Skeletal muscle tissue (tissue), 4 donors: ENCODE measurements around the gene PARD3B. TPM values are rescaled to one million over a fixed set of nuclear protein-coding genes. Genes with fewer than 3 reads are reported as not detected.

Experiments used
- H3K27ac ChIP-seq: one replicate; pipeline ENCODE4 v1.7.0; 2013; ENCODE audit warnings: mild to moderate bottlenecking, low read depth, low read length, inconsistent platforms
- H3K27me3 ChIP-seq, 3 donors: one replicate each; pipeline ENCODE4 v1.7.0; 2013; ENCODE audit warnings: low read length in 3 of 3; ENCODE audit not compliant: control insufficient read depth in 3 of 3, insufficient read depth in 3 of 3
- H3K36me3 ChIP-seq, 3 donors: one replicate each; pipeline ENCODE4 v1.7.0; 2013; ENCODE audit warnings: low read length in 3 of 3; ENCODE audit not compliant: control insufficient read depth in 3 of 3, insufficient read depth in 3 of 3
- H3K4me1 ChIP-seq, 3 donors: one replicate each; pipeline ENCODE4 v1.7.0; 2013; ENCODE audit warnings: low read length in 3 of 3, mild to moderate bottlenecking in 3 of 3; ENCODE audit not compliant: control insufficient read depth in 3 of 3, insufficient read depth in 3 of 3
- H3K4me3 ChIP-seq, 3 donors: one replicate each; pipeline ENCODE4 v1.7.0; 2013; ENCODE audit warnings: low read length in 3 of 3
- H3K9ac ChIP-seq, 3 donors: one replicate each; pipeline ENCODE4 v1.7.0; 2013; ENCODE audit warnings: low read length in 3 of 3, mild to moderate bottlenecking in 3 of 3, moderate library complexity in 2 of 3, low read depth in 1 of 3
- H3K9me3 ChIP-seq, 3 donors: one replicate each; pipeline ENCODE4 v1.7.0; 2013; ENCODE audit warnings: low read length in 3 of 3; ENCODE audit not compliant: control insufficient read depth in 3 of 3
- total RNA-seq: library from RNA; depleted of rRNA; stranded (reverse); fragments of >200 nt; gene quantifications from one replicate; pipeline ENCODE4 v1.2.3, GENCODE V29; 2014
- donor health status: Osteomylitis.

Gene PARD3B
- total RNA-seq, 1 donor from 2014 or later: 19.8 TPM

DNA sequence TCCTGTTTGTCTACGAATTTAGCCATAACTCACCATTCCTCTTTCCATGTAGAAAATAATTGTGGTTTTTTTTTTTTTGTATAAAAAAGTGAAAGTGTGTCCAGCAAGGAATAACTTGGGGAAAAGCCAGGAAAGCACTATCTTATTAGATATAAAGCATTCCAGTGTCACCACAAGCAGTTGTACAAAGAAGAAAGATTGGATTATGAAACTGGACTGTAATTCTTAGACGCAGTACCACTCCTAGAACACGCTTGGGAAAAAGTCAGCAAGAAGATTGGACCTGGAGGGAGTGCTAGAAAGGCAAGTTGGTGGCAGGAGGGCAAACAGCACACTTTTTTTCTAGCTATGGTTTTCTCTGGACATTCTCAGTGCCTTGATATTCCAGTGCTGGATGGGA lies 186.7 kb downstream of the PARD3B start:
- Histone ChIP-seq H3K36me3 (no peaks in the 10 kb centered on the region), H3K27ac (no peak overlapping the region), H3K4me3 (no peak overlapping the region), H3K9me3 (no peaks in the 10 kb centered on the region), H3K4me1 (no peaks in the 10 kb centered on the region), H3K27me3 (no peaks in the 10 kb centered on the region), H3K9ac (no peak overlapping the region)

DNA sequence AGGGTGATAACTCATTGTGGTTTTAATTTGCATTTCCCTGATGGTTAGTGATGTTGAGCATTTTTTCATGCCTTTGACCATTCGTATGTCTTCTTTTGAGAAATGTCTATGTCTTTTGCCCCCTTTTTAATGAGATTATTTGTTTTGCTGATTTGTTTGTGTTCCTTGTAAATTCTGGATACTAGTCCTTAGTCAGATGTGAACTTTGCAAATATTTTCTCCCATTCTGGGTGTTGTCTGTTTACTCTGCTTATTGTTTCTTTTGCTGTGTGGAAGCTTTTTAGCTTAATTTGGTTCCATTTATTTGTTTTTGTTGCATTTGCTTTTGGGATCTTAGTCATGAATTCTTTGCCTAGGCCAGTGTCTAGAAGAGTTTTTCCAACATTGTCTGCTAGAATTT lies 192.0 kb downstream of the PARD3B start:
- no peak overlapping the region for H3K27ac ChIP-seq
- H3K27me3 ChIP-seq: no peaks in the 10 kb centered on the region
- H3K9ac ChIP-seq: no peak overlapping the region
- no peak overlapping the region for H3K4me3 ChIP-seq
- no peaks in the 10 kb centered on the region for H3K4me1 ChIP-seq
- no peaks in the 10 kb centered on the region for H3K36me3 ChIP-seq
- peaks cover 0 to 4% (median 0%) of the 10 kb centered on the region in 3 donors for H3K9me3 ChIP-seq

DNA sequence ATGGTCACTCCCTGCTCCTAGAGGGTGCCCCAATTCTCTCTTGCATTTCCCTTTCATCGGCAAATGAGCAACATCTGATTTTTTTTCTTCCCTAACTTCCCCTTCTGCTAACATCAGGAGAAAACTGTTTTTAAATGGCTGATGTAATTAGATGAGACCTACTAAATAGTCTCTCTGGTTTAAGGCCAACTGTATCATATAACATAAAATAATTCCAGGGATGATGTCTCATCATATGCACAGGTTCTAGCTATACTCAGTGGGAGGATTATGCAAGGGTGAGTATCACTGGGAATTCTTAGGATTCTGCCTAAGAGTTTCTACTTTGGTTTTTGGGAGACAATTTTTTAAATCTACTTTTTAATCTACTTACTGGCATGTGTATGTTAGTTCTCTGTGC lies 193.4 kb downstream of the PARD3B start:
- Histone ChIP-seq H3K4me3 (no peak overlapping the region), H3K9ac (no peak overlapping the region), H3K36me3 (no peaks in the 10 kb centered on the region), H3K27ac (no peak overlapping the region), H3K27me3 (no peaks in the 10 kb centered on the region), H3K4me1 (no peaks in the 10 kb centered on the region), H3K9me3 (peaks cover 0 to 4% (median 0%) of the 10 kb centered on the region in 3 donors)

DNA sequence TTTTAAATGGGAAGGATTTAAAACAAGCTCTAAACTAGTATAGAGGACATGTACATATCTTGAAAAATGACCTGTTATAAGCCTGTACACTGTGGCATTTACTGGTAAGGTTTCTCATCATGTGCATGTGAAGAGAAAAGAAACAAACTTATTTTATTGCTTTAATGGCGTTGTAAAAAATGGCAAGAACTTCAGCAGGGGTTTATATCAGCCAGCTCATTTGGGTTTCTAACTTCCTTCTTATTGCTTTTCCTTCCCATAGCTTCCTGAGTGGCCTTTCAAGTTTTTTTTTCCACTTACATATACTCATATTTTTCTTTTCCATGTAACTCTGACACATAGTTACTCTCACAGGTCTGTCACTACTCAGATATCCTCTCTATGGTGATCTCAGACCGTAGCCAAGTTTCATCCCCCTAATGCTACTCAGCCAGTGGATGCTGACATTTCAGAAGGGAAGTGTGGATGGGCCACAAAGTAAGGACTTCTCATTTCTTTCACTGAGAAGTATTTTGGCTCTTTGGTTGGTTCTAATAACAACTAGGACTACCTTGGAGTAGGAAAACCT lies 198.2 kb downstream of the PARD3B start:
- no peaks in the 10 kb centered on the region for H3K9me3 ChIP-seq

DNA sequence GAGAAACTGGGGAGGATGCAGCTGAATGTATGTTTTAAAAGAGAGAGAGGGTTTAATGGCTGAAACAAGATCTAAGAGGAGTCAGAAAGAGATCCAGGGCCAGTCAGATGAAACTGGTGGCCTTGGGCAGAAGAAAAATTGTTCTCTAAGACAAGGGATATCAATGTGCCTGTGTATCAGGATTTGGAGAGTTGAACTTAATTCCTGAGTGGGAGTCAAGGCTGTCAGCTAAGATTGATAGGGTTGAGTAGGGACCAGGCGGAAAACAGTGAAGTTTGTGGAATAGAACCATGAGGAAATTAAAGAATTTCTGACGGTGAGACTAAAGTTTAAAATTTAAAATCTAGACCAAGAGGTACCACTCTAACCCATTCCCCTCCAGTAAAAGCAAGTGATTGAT lies 199.2 kb downstream of the PARD3B start:
- Histone ChIP-seq H3K4me3 (no peak overlapping the region), H3K36me3 (no peaks in the 10 kb centered on the region), H3K9ac (no peak overlapping the region), H3K9me3 (no peaks in the 10 kb centered on the region), H3K27me3 (no peaks in the 10 kb centered on the region), H3K4me1 (no peaks in the 10 kb centered on the region), H3K27ac (no peak overlapping the region)

More for the DNA sequence above, 198.2 kb downstream of the PARD3B start:
- Histone ChIP-seq H3K27me3 (no peaks in the 10 kb centered on the region), H3K4me3 (no peak overlapping the region), H3K4me1 (no peaks in the 10 kb centered on the region), H3K9ac (no peak overlapping the region), H3K27ac (no peak overlapping the region), H3K36me3 (no peaks in the 10 kb centered on the region)

DNA sequence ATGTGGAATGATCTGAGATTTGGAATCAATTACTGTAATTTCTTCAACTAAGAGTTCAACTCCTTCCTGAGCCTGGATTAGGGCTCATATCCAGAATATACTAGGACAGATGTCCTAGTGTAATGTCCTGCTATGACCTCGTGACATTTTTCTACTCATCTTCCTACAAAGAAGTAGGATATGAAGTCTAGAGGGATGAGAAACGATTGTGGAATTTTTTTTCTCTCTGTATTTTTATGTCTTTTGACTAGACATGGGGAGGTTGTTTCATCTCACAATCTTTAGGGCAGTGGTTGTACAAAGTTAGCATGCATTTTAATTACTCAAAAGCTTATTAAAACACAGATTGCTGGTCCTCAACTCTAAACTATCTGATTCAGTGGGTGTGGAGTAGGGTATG lies 203.0 kb downstream of the PARD3B start:
- H3K27ac ChIP-seq: no peak overlapping the region
- H3K9ac ChIP-seq: no peak overlapping the region

DNA sequence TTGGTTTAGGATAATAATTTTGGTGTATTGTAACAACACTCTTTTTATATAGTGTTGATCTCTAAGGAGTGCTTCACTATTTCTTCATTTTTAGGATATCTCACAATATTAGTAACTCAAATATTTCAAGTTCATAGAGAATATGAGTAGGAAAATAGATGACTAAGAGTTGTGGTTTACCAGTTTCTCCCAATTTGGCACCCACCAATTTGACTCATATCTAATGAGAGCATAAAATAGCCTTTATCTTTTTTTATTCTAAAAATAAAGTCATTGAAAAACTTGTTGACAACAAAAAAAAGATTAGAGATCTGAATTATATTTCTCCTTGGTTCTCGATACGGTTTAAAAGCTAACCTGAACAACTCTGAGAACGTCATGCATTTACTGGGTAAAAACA lies 204.0 kb downstream of the PARD3B start:
- H3K27ac ChIP-seq: no peak overlapping the region
- H3K4me1 ChIP-seq: no peaks in the 10 kb centered on the region
- no peak overlapping the region for H3K9ac ChIP-seq
- H3K36me3 ChIP-seq: no peaks in the 10 kb centered on the region
- no peaks in the 10 kb centered on the region for H3K9me3 ChIP-seq
- H3K4me3 ChIP-seq: no peak overlapping the region
- H3K27me3 ChIP-seq: no peaks in the 10 kb centered on the region

More for the DNA sequence above, 203.0 kb downstream of the PARD3B start:
- Histone ChIP-seq H3K4me3 (no peak overlapping the region), H3K27me3 (no peaks in the 10 kb centered on the region), H3K36me3 (no peaks in the 10 kb centered on the region), H3K4me1 (no peaks in the 10 kb centered on the region), H3K9me3 (no peaks in the 10 kb centered on the region)

DNA sequence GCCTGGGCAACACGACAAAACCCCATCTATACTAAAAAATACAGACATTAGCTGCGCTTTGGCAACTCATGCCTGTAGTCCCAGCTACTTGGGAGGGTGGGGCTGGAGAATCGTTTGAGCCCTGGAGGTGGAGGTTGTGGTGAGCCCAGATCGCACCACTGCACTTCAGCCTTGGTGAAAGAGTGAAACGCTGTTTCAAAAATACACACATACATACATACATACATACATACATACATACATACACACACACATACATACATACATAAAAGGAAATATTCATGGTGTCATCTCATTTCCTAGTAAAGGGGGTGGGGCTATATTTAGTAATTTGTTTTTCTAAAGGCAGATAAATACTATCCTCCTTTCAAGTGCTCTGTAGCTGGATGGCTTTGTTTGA lies 205.1 kb downstream of the PARD3B start:
- H3K4me1 ChIP-seq: no peaks in the 10 kb centered on the region
- no peaks in the 10 kb centered on the region for H3K9me3 ChIP-seq
- H3K27ac ChIP-seq: no peak overlapping the region
- H3K27me3 ChIP-seq: no peaks in the 10 kb centered on the region
- no peaks in the 10 kb centered on the region for H3K36me3 ChIP-seq
- H3K4me3 ChIP-seq: no peak overlapping the region
- no peak overlapping the region for H3K9ac ChIP-seq

DNA sequence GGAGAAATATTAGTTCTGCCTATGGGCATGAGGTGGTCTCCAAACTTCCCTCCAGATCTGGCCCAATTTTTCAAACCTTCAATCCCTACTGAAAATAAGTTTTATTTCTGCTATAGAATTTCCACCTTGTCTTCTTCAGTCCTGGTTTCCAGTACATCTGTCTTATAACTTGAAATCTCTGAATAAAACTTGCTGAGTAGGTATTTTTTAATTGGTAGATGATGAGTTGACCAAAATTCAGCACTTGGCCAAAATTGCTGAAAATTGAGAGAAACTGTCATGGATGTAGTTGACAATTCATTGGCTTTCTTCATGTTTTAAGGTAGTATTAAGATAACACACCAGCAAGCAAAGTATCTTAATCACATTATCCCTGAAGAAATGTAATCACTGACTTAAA lies 206.2 kb downstream of the PARD3B start:
- no peaks in the 10 kb centered on the region for H3K36me3 ChIP-seq
- no peak overlapping the region for H3K9ac ChIP-seq
- H3K9me3 ChIP-seq: no peaks in the 10 kb centered on the region
- H3K4me3 ChIP-seq: no peak overlapping the region
- H3K27me3 ChIP-seq: no peaks in the 10 kb centered on the region
- H3K4me1 ChIP-seq: no peaks in the 10 kb centered on the region
- no peak overlapping the region for H3K27ac ChIP-seq

DNA sequence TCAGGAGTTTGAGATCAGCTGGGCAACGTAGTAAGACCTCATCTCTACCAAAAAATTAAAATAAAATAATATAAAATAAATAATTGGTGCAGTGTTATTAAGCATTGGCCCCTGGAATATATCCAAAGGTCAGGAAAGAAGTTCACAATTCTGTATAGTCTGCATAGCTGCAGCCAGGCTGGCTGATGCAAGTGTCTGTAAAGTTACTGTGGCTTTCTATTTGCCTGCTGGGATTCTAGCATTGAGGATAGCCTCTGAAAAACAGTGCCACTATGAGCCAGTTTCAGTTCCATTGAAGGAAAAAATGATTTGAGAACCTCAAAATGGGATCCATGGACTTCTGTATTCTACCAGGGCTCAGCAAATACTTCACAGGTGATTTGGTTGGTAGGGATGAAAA lies 208.6 kb downstream of the PARD3B start:
- no peak overlapping the region for H3K4me3 ChIP-seq
- H3K27me3 ChIP-seq: no peaks in the 10 kb centered on the region
- no peaks in the 10 kb centered on the region for H3K36me3 ChIP-seq

DNA sequence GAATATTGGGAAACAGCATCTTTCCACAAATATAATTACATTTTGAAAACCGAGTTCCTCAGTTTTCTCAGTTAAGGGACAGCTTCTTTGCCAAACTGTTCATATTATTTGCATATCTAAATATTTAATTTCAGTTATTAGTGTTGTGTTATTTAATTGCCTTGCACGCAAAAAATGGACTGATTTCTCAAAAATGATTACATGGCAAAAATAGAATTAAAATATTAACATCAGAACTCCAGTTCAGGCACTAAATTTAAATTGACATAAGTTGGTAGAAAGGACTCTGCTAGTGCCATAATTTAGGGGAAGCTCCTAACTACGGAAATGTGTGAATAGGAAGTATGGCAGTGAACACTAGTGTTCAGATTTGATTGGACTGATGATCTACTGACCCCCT lies 209.6 kb downstream of the PARD3B start:
- Histone ChIP-seq H3K27me3 (no peaks in the 10 kb centered on the region), H3K36me3 (no peaks in the 10 kb centered on the region)

More for the DNA sequence above, 208.6 kb downstream of the PARD3B start:
- no peaks in the 10 kb centered on the region for H3K4me1 ChIP-seq
- H3K9me3 ChIP-seq: no peaks in the 10 kb centered on the region
- no peak overlapping the region for H3K27ac ChIP-seq
- no peak overlapping the region for H3K9ac ChIP-seq

More for the DNA sequence above, 209.6 kb downstream of the PARD3B start:
- no peaks in the 10 kb centered on the region for H3K9me3 ChIP-seq
- no peaks in the 10 kb centered on the region for H3K4me1 ChIP-seq
- no peak overlapping the region for H3K9ac ChIP-seq
- H3K4me3 ChIP-seq: no peak overlapping the region
- H3K27ac ChIP-seq: no peak overlapping the region
